Right cardiac atrium (tissue), 5 donors: ENCODE measurements around the gene RASA2. TPM values are rescaled to one million over a fixed set of nuclear protein-coding genes. Genes with fewer than 3 reads are reported as not detected.

Experiments
- ATAC-seq, 2 donors: fragments of 200-7000 bp; cut with Tn5 transposase; one replicate each; pipeline versions ENCODE4 v1.8.0 to v1.9.1; 2020; ENCODE audit warnings: moderate library complexity in 2 of 2, mild to moderate bottlenecking in 1 of 2
- DNase-seq, 3 donors: peaks; one replicate each; pipeline ENCODE4 v3.0.0-alpha.2; 2020
- H3K27ac ChIP-seq: one replicate; pipeline ENCODE4 v1.5.1; 2013; ENCODE audit warnings: mild to moderate bottlenecking, low read length, control low read depth, moderate library complexity
- H3K27me3 ChIP-seq: one replicate; pipeline ENCODE4 v1.6.1; 2013; ENCODE audit not compliant: control insufficient read depth, insufficient read depth
- H3K4me1 ChIP-seq: one replicate; pipeline ENCODE4 v1.6.1; 2013; ENCODE audit warnings: low read length; ENCODE audit not compliant: control insufficient read depth, insufficient read depth
- H3K4me3 ChIP-seq: one replicate; pipeline ENCODE4 v1.5.1; 2013; ENCODE audit warnings: low read length, control low read depth
- H3K9me3 ChIP-seq: one replicate; pipeline ENCODE4 v1.6.1; 2013; ENCODE audit warnings: low read length; ENCODE audit not compliant: control insufficient read depth
- WGBS: extraction: QIAGEN DNeasy Blood & Tissue Kit; methylation state at CpG from one replicate; pipeline ENCODE4 v1.1.7; 2013; 5-methylcytosine and 5-hydroxymethylcytosine counted together
- intact Hi-C, 4 donors: fragments of 100-400 bp; cut with DNase I; formaldehyde crosslinking; loops; one replicate each; pipeline versions ENCODE4 v1.11.0 to v1.14.0; 2022 to 2023
- polyA plus RNA-seq: library from polyadenylated mRNA; stranded (reverse); fragments of 200-250 nt; gene quantifications from one replicate; pipeline ENCODE4 v1.2.3, GENCODE V29; 2013
- total RNA-seq, 4 donors: library from RNA; stranded (reverse); fragmentation: NEBNext Ultra II Directional; extraction: Animal tissue kit (Norgen Biotek cat#: 25700); gene quantifications; one replicate each; pipeline ENCODE4 v1.2.1, GENCODE V29; 2021
- donor health status: healthy with polysubstance abuse.
- donor health status: DM: no; HTN: yes; CAD: no.
- donor health status: DM: no; HTN: no; CAD: no.
- donor health status: DM: no; HTN: yes; CAD: no; lungs with severe emphysema.
- donor health status: DM: yes; HTN: yes; CAD: no.

Gene RASA2
- total and polyA plus RNA-seq, 5 donors: 2.1 to 6.6 (median 5.8) TPM

- intact Hi-C loops: no loop called here
- no peaks in the 10 kb centered on the region for H3K9me3 ChIP-seq
- ATAC-seq (no peak), DNase-seq (no peak)
- no peaks in the 10 kb centered on the region for H3K4me1 ChIP-seq
- no peaks in the 10 kb centered on the region for H3K27me3 ChIP-seq
- 97% methylated on average over 2 of the region's 2 CpGs for WGBS
- no peak overlapping the region for H3K27ac ChIP-seq
- H3K4me3 ChIP-seq: no peak overlapping the region
Measured at GRCh38 chr3:141594357-141594756, 107.5 kb downstream of the RASA2 start.

DNA sequence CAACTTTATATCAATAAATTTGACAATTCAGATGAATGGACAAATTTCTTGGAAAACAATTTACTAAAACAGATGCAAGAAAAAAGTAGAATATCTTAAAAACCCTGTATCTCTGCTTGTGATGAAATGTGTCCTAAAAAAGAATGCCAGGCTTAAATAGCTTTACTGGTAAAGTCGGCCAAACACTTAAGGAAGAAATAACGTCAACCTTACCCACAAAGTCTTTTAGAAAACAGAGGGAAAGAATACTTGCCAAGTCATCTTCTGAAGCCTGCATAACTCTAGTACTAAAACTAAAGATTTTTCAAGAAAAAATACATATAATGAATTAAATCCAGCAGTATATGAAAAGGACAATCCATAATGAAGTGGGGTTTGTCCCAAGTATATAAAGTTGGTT, 111.1 kb downstream of the RASA2 start:
- no peaks in the 10 kb centered on the region for H3K4me1 ChIP-seq
- H3K27ac ChIP-seq: no peak overlapping the region
- H3K27me3 ChIP-seq: no peaks in the 10 kb centered on the region
- WGBS: 85% methylated on average over 2 of the region's 2 CpGs
- H3K4me3 ChIP-seq: no peak overlapping the region
- intact Hi-C loops: no loop called here
- ATAC-seq (no peak), DNase-seq (no peak)
- peaks cover 2% of the 10 kb centered on the region for H3K9me3 ChIP-seq

GRCh38 chr3:141600331-141600730, 113.5 kb downstream of the RASA2 start:
- peak in 1 of 3 donors; percentile 14 for DNase-seq
- H3K4me3 ChIP-seq: no peak overlapping the region
- ATAC-seq: no peak
- intact Hi-C loops: no loop called here
- H3K4me1 ChIP-seq: no peaks in the 10 kb centered on the region
- no peak overlapping the region for H3K27ac ChIP-seq
- 97% methylated on average over 12 of the region's 12 CpGs for WGBS
- H3K9me3 ChIP-seq: peaks cover 2% of the 10 kb centered on the region
- H3K27me3 ChIP-seq: no peaks in the 10 kb centered on the region

DNA sequence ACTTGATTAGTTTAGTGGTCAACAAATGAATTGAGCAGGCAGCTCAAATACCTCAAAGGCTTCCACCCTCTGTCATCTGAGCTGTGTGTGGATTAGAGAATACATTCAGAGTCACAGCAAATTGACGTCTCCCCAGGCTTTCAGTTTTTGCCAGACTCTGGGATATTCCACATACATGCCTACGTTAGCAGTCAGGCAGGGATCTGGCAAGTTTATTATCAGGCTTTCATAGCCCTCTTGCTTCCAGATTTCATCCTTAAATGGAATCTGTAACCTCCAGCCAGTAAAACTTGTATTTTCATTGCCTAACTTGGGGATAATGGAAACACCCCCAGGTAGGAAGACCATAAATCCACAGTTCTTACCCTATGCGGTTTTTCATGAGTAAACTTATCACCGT, 115.9 kb downstream of the RASA2 start:
- intact Hi-C loops: no loop called here
- Histone ChIP-seq H3K9me3 (peaks cover 2% of the 10 kb centered on the region), H3K4me1 (no peaks in the 10 kb centered on the region), H3K27ac (no peak overlapping the region), H3K27me3 (no peaks in the 10 kb centered on the region), H3K4me3 (no peak overlapping the region)
- no peak for ATAC-seq
- WGBS: 88% methylated on average over 4 of the region's 4 CpGs
- no peak for DNase-seq

- peaks cover 1% of the 10 kb centered on the region for H3K4me1 ChIP-seq
- H3K27me3 ChIP-seq: no peaks in the 10 kb centered on the region
- ATAC-seq: no peak
- intact Hi-C loops: no loop called here
- no peak for DNase-seq
- H3K27ac ChIP-seq: no peak overlapping the region
- WGBS: 98% methylated on average over 3 of the region's 3 CpGs
- H3K9me3 ChIP-seq: peaks cover 2% of the 10 kb centered on the region
- H3K4me3 ChIP-seq: no peak overlapping the region
Measured at GRCh38 chr3:141603473-141604035, 116.7 kb downstream of the RASA2 start.

DNA sequence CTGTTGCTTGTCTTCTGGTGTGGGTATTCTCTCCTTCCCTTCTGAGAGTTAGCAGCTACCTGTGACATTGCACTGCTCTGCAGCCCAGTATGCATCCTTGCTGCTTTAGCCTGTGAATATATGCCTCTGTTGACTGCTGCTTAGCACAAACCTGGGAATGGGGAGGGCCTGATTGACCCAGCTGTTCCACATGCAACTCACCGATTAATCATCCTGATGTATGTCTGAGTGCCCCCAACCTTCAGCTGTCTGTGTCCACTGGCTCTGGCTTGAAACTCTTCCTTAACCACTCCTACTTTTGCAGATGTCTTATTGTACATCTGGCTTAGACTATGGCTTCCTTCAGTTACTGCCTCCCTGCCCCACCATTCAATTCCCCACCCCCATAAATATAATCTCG, 119.1 kb downstream of the RASA2 start:
- peaks cover 2% of the 10 kb centered on the region for H3K9me3 ChIP-seq
- H3K4me3 ChIP-seq: no peak overlapping the region
- no peak for ATAC-seq
- intact Hi-C loops: no loop called here
- H3K27me3 ChIP-seq: no peaks in the 10 kb centered on the region
- no peak for DNase-seq
- no peak overlapping the region for H3K27ac ChIP-seq
- WGBS: 63% methylated on average over 2 of the region's 2 CpGs
- H3K4me1 ChIP-seq: peaks cover 1% of the 10 kb centered on the region

GRCh38 chr3:141608438-141608837, 121.6 kb downstream of the RASA2 start:
- no peak for DNase-seq
- WGBS: 22% methylated on average over 6 of the region's 6 CpGs
- Histone ChIP-seq H3K27ac (no peak overlapping the region), H3K4me1 (peaks cover 1% of the 10 kb centered on the region), H3K9me3 (no peaks in the 10 kb centered on the region), H3K27me3 (no peaks in the 10 kb centered on the region), H3K4me3 (no peak overlapping the region)
- intact Hi-C loops: no loop called here
- ATAC-seq: peak; percentile 56 to 71

- peaks cover 1% of the 10 kb centered on the region for H3K4me1 ChIP-seq
- H3K27me3 ChIP-seq: no peaks in the 10 kb centered on the region
- 90% methylated on average over 1 of the region's 1 CpG for WGBS
- H3K4me3 ChIP-seq: no peak overlapping the region
- ATAC-seq: no peak
- H3K9me3 ChIP-seq: no peaks in the 10 kb centered on the region
- H3K27ac ChIP-seq: no peak overlapping the region
- no peak for DNase-seq
- intact Hi-C loops: no loop called here
Measured at GRCh38 chr3:141610939-141611338, 124.1 kb downstream of the RASA2 start.

GRCh38 chr3:141618103-141618910, 131.5 kb downstream of the RASA2 start:
- Histone ChIP-seq H3K27me3 (no peaks in the 10 kb centered on the region), H3K4me3 (no peak overlapping the region), H3K9me3 (no peaks in the 10 kb centered on the region), H3K27ac (no peak overlapping the region), H3K4me1 (no peaks in the 10 kb centered on the region)
- intact Hi-C loops: no loop called here
- no peak for DNase-seq
- no peak for ATAC-seq
- WGBS: 85% methylated on average over 6 of the region's 6 CpGs

DNA sequence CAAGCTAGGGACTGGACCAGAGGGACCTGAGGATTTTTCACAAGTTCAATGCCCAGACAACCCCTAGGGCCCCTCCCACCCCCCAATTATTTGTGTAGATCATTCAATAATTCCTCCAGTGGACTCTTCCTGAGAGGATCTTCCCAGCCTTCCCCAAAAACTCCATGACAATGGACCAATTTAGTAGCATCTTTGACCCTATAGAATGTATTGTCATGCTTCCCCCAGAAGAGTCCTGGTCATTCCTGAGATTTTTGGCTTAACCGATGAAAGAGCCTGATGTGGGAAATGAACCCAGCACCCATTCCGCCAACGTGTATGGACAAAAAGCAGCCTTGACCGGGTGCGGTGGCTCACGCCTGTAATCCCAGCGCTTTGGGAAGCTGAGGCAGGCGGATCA, 132.1 kb downstream of the RASA2 start:
- intact Hi-C loops: no loop called here
- DNase-seq (peak in 1 of 3 donors; percentile 22), ATAC-seq (no peak)
- Histone ChIP-seq H3K4me3 (no peak overlapping the region), H3K27ac (no peak overlapping the region), H3K27me3 (no peaks in the 10 kb centered on the region), H3K9me3 (no peaks in the 10 kb centered on the region), H3K4me1 (no peaks in the 10 kb centered on the region)
- 95% methylated on average over 8 of the region's 8 CpGs for WGBS

DNA sequence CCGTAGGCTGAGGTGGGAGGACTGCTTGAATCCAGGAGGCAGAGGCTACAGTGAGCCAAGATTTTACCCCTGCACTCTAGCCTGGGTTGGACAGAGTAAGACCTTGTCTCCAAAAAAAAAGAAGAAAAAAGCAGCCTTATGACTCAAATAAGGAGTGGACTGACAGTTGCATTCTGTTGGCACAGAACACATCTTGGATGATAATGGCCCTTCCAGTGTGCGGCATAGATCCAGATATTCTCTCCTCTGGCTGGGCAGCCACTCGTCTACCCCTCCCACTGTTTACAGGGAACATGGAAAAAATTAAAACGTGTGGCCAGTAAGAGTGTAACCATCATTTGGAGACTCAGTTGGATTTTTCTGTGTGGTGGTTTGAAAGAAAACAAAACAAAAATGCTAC, 132.6 kb downstream of the RASA2 start:
- Histone ChIP-seq H3K4me1 (no peaks in the 10 kb centered on the region), H3K27me3 (no peaks in the 10 kb centered on the region), H3K4me3 (no peak overlapping the region), H3K9me3 (no peaks in the 10 kb centered on the region), H3K27ac (no peak overlapping the region)
- ATAC-seq (peak; percentile 29 to 40), DNase-seq (peak in 1 of 3 donors; percentile 37)
- intact Hi-C loops: no loop called here
- 57% methylated on average over 4 of the region's 4 CpGs for WGBS
